ENCODE data around the gene IQGAP2.

Gene IQGAP2

DNA sequence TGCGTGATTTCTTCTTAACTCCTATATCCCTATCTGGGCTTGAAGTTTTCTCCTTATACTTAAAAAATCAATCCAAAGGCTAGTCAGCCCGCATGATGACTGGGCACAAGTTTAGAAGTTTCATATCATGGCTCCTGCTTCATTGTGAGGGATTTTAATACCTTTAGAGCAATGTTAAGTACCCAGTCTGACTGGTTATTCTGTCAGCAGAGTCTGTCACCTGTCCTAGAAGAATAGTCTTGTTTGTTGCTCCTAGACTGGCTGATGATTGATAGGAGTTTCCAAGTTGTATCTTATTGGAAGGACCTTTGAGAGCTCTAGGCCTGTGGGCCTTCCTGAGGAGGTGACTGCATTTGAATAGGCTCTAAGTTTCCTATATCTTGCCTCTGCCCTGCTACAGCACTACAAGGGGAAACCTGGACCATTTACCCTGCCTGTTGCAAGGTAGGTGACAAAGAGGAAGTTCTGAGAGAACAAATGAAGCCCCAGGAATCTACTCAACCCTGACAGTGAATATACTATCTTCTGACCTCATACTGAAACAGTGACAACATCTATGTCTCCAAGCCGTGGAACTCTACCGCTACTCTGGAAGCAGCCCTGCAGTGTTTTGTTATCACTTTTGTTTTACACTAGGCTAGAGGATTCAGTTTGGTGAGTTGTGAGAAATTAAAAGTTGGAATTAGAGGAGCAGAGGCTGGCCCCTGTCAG, 153.6 kb downstream of the IQGAP2 start:
- peak; percentile 75 for DNase-seq (ENCODE audit: low spot score)
- TF ChIP-seq, protein P1, sequence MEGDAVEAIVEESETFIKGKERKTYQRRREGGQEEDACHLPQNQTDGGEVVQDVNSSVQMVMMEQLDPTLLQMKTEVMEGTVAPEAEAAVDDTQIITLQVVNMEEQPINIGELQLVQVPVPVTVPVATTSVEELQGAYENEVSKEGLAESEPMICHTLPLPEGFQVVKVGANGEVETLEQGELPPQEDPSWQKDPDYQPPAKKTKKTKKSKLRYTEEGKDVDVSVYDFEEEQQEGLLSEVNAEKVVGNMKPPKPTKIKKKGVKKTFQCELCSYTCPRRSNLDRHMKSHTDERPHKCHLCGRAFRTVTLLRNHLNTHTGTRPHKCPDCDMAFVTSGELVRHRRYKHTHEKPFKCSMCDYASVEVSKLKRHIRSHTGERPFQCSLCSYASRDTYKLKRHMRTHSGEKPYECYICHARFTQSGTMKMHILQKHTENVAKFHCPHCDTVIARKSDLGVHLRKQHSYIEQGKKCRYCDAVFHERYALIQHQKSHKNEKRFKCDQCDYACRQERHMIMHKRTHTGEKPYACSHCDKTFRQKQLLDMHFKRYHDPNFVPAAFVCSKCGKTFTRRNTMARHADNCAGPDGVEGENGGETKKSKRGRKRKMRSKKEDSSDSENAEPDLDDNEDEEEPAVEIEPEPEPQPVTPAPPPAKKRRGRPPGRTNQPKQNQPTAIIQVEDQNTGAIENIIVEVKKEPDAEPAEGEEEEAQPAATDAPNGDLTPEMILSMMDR (IDR thresholded peaks at IDR 0.05; ENCODE audit: extremely low read depth, insufficient read depth, missing control alignments): no peak
- in situ Hi-C loops (cut with MboI; ENCODE audit: low pct_unique_long_range_greater_than_20kb, low sequenced_read_pairs, unreplicated experiment): no loop called here

DNA sequence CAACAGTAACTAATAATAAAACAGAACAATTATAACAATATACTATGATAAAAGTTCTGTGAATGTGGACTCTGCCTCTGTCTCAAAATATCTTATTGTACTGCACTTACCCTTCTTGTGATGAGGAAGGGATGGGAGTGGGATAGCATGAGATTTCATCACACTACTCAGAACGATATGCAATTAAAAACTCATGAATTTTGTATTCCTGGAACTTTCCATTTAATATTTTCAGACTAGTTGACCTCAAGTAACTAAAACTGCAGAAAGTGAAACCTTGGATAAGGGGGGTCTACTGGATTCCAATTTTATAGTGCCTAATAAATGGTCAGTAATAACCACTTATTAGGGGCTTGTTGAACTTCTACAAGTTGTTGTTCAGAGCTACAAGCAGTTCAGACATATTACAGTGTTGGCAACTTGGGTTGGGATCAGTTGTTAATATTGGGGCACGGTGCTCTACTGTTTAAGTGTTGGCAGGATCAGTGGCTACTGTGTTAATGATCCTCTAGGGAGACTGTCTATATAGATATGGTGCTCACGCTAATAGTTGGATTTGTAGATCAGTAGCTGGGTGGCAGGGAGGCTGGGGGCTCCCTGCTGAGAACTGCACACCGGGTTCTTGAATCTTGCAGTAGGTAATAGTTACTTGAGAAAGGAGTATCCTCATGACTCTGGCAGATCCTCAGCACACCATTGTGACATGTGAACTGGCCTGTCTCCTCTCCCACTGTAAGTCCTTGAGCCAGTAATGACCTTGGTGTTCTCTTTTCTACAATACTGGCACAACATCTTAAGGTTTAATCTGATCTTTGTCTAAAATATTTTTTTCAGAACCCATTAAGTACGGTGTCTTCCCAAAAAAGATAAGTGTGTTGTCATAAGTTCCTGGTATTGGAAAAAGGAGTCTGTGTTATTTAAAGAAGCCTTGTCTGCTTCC, 158.1 kb downstream of the IQGAP2 start:
- TF ChIP-seq, protein P1 (IDR thresholded peaks at IDR 0.05; ENCODE audit: extremely low read depth, insufficient read depth, missing control alignments): no peak
- no peak for DNase-seq (ENCODE audit: low spot score)
- in situ Hi-C loops (cut with MboI; ENCODE audit: low pct_unique_long_range_greater_than_20kb, low sequenced_read_pairs, unreplicated experiment): no loop called here

DNA sequence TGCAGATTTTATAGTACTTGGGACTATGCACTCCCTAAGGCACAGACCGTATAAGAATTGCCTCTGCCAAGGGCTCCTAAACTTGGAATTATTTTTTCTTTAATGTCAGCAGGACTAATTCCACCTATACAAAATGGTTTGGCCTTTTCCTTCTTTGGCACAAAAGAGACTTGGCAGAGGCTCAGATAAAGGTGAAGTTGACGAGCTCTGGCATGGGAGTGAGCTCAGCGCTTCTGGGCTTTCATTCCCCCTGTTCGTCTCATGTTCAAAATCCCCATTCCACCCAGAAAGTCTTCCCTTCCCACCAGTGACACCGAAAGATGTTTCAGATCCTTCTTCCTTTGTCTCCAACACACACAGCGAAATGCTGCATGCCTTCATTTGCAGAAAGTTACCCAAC, 158.9 kb downstream of the IQGAP2 start:
- TF ChIP-seq, protein P1 (IDR thresholded peaks at IDR 0.05; ENCODE audit: extremely low read depth, insufficient read depth, missing control alignments): no peak
- in situ Hi-C loops (cut with MboI; ENCODE audit: low pct_unique_long_range_greater_than_20kb, low sequenced_read_pairs, unreplicated experiment): no loop called here
- DNase-seq (ENCODE audit: low spot score): no peak

DNA sequence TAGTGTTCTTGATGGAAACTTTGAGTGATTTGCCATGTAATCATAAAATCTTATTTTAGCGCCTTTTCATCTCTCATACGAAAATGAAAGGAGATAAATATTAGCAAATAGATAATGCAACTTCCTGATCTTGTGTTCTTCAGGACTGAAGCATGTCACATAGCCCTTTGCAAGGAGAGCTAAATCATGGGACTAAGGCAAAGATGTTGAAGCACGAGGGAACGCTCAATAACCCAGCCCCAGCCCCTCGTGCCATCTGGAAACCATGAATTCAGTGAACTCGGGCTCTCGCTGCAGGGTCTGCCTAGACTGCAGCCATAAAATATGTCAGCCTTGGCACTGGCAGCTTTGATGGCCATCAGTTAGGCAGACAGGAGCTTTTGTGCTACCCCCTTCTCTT, 161.9 kb downstream of the IQGAP2 start:
- in situ Hi-C loops (cut with MboI; ENCODE audit: low pct_unique_long_range_greater_than_20kb, low sequenced_read_pairs, unreplicated experiment): no loop called here
- DNase-seq (ENCODE audit: low spot score): no peak
- TF ChIP-seq, protein P1 (IDR thresholded peaks at IDR 0.05; ENCODE audit: extremely low read depth, insufficient read depth, missing control alignments): no peak

DNA sequence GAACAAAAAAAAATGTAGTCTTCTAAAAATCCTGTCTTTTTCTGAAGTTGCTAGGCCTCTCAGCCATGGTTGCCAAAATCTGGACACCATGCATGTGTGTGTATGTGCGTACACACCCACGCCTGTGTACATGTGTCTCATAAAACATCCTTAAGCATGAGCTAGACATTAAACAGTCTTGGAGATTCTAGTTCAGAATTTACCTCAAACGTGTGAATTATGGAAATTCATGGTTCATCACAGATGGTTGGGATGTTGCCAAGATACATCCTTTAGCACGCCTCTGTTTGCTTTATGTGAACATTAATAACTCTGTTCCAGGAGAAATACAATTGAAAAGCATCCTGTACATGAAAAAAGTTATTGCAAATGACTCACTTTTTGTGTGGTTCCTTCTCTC, 167.1 kb downstream of the IQGAP2 start:
- TF ChIP-seq, protein P1 (IDR thresholded peaks at IDR 0.05; ENCODE audit: extremely low read depth, insufficient read depth, missing control alignments): no peak
- in situ Hi-C loops (cut with MboI; ENCODE audit: low pct_unique_long_range_greater_than_20kb, low sequenced_read_pairs, unreplicated experiment): no loop called here
- DNase-seq (ENCODE audit: low spot score): no peak

DNA sequence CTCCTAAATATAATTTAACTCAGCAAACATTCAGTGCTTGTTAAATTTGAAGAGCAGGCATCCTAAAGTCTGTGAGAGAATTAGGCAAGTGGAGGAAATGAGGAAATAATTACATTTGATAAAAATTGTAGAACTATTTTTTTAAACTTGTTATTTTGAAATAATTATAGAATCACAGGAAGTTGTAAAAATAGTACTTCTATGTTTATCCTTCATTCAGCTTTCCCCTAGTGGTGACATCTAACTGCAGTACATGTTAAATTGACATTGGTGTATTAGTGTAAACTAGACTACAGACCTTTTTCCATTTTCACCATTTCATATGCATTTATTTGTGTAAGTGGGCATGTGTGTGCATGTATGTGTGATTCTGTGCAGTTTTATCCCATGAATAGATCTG, 168.5 kb downstream of the IQGAP2 start:
- TF ChIP-seq, protein P1 (IDR thresholded peaks at IDR 0.05; ENCODE audit: extremely low read depth, insufficient read depth, missing control alignments): peak; percentile 6
- no peak for DNase-seq (ENCODE audit: low spot score)
- in situ Hi-C loops (cut with MboI; ENCODE audit: low pct_unique_long_range_greater_than_20kb, low sequenced_read_pairs, unreplicated experiment): no loop called here
